Ascending aorta (tissue), 2 donors: ENCODE measurements around the gene OR5AC2. TPM values are rescaled to one million over a fixed set of nuclear protein-coding genes. Genes with fewer than 3 reads are reported as not detected.

Source experiments
- DNase-seq, 2 donors: peaks; one replicate each; pipeline ENCODE4 v3.0.0-alpha.2; 2019; ENCODE audit warnings: low spot score in 2 of 2
- H3K27ac ChIP-seq, 2 donors: fragments of 200-600 bp; sonication (generic); one replicate each; pipeline ENCODE4 v1.5.1; 2016 to 2017; ENCODE audit warnings: mild to moderate bottlenecking in 1 of 2
- H3K27me3 ChIP-seq: fragments of 200-600 bp; sonication (generic); one replicate; pipeline ENCODE4 v1.5.1; 2017
- H3K36me3 ChIP-seq, 2 donors: fragments of 200-600 bp; sonication (generic); one replicate each; pipeline ENCODE4 v1.5.1; 2016
- H3K4me1 ChIP-seq, 2 donors: fragments of 200-600 bp; sonication (generic); one replicate each; pipeline ENCODE4 v1.5.1; 2016 to 2017; ENCODE audit warnings: mild to moderate bottlenecking in 1 of 2
- H3K4me3 ChIP-seq, 2 donors: fragments of 200-600 bp; sonication (generic); one replicate each; pipeline ENCODE4 v1.5.1; 2016 to 2017; ENCODE audit warnings: mild to moderate bottlenecking in 1 of 2
- H3K9me3 ChIP-seq, 2 donors: fragments of 200-600 bp; sonication (generic); one replicate each; pipeline ENCODE4 v1.5.1; 2016
- intact Hi-C: fragments of 100-400 bp; cut with DNase I; formaldehyde crosslinking; loops from one replicate; pipeline ENCODE4 v1.15.1; 2023
- total RNA-seq: library from RNA; depleted of rRNA; stranded (reverse); fragments of >200 nt; gene quantifications from one replicate; pipeline ENCODE4 v1.1.0, GENCODE V29; 2016
- TF ChIP-seq, protein P1 (sequence below), 3 experiments: fragments of 200-600 bp in 2 of 3; fragments of 450-650 bp in 1 of 3; sonication (generic) in 2 of 3; IDR thresholded peaks; one replicate each; pipeline ENCODE4 v1.5.1; 2016 to 2019; ENCODE audit warnings: antibody characterized with exemption in 3 of 3, mild to moderate bottlenecking in 1 of 3, moderate library complexity in 1 of 3

Gene OR5AC2
- total RNA-seq, 1 donor from 2014 or later = not detected

DNA sequence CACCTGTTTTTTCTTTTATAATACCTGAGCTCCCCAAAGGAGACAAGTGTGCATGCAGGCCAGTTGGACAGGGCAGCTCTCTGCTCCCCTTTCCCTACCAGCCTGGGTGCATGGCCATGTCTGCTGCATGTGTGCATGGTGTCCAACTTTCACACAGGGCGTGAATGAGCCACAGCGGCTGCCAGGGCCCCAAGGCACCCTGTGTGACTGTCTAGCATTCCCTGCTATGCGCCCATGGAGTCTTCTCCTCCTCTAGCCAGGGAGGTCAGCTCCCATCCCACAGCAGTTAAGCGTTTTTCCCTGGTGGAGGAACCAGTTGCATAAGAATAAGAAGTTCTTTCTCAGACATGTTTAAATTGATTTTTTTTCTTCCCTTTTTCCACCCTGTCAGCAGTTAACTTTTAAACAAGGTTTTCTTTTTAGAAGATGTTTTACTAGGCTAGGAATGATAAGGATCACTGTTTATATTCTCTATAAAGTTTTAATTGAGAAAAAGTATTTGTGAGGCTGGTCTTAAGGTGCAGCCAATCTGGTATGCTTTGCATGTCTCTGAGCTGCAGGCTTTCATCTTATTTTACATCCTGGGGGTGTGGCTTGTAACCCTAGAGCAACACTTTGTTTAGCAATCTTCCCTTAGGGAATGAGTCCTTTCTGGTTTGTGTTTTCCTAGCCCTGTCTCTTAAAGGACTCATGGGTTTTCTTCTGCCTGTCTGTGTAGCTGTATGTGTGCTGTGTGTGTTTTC lies 23.0 kb downstream of the OR5AC2 start:
- DNase-seq = no peak
- intact Hi-C loops = no loop called here

DNA sequence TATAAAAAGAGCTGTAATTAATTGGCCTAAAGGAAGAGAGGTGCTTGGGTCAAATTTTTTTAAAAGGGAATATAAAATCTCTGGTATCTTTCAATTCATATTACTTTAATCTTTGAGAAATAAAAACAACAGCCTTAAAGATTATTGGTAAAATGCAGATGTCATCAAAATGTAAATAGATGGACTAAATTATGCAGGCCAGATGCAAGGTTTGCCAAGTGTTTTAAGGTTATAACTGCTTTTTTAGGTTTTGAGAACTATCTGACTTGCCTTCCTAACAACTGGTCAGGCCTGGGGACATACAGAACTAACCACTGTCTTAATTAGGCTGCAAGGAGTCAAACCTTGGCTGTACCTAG lies 23.6 kb downstream of the OR5AC2 start:
- no peak for DNase-seq
- Histone ChIP-seq H3K9me3 (no peaks in the 10 kb centered on the region), H3K4me1 (no peaks in the 10 kb centered on the region), H3K27me3 (no peaks in the 10 kb centered on the region), H3K4me3 (no peak overlapping the region), H3K36me3 (no peaks in the 10 kb centered on the region), H3K27ac (no peak overlapping the region)
- TF ChIP-seq, protein P1, sequence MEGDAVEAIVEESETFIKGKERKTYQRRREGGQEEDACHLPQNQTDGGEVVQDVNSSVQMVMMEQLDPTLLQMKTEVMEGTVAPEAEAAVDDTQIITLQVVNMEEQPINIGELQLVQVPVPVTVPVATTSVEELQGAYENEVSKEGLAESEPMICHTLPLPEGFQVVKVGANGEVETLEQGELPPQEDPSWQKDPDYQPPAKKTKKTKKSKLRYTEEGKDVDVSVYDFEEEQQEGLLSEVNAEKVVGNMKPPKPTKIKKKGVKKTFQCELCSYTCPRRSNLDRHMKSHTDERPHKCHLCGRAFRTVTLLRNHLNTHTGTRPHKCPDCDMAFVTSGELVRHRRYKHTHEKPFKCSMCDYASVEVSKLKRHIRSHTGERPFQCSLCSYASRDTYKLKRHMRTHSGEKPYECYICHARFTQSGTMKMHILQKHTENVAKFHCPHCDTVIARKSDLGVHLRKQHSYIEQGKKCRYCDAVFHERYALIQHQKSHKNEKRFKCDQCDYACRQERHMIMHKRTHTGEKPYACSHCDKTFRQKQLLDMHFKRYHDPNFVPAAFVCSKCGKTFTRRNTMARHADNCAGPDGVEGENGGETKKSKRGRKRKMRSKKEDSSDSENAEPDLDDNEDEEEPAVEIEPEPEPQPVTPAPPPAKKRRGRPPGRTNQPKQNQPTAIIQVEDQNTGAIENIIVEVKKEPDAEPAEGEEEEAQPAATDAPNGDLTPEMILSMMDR (IDR thresholded peaks at IDR 0.05) = no peak
- intact Hi-C loops = no loop called here

More for the DNA sequence above, 23.0 kb downstream of the OR5AC2 start:
- H3K4me1 ChIP-seq = no peaks in the 10 kb centered on the region
- H3K27me3 ChIP-seq = no peaks in the 10 kb centered on the region
- H3K9me3 ChIP-seq = no peaks in the 10 kb centered on the region
- TF ChIP-seq, protein P1 (IDR thresholded peaks at IDR 0.05) = no peak
- H3K4me3 ChIP-seq = no peak overlapping the region
- H3K36me3 ChIP-seq = no peaks in the 10 kb centered on the region
- no peak overlapping the region for H3K27ac ChIP-seq

DNA sequence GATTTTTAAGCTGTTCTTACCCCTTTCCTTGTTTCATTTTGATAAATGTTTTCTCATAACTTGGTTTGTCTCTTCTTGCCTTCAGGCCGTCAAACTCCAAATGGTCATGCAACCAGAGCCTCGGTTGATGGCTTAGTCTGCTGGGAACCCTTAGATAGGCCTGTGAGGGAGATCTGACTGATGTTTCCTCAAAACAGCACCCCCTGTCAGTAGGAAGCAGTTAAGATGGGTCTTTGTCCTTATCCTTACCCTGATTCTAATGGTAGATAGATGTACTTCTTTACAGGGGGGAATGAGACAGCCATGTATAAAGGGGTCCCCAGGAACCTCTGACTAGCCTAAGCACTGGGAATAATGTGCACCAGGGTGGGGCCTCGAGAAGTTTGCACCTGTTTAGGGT lies 27.3 kb downstream of the OR5AC2 start:
- Histone ChIP-seq H3K4me1 (no peaks in the 10 kb centered on the region), H3K27me3 (no peaks in the 10 kb centered on the region), H3K36me3 (no peaks in the 10 kb centered on the region), H3K4me3 (no peak overlapping the region), H3K27ac (no peak overlapping the region), H3K9me3 (no peaks in the 10 kb centered on the region)
- intact Hi-C loops = no loop called here
- TF ChIP-seq, protein P1 (IDR thresholded peaks at IDR 0.05) = no peak
- DNase-seq = no peak

DNA sequence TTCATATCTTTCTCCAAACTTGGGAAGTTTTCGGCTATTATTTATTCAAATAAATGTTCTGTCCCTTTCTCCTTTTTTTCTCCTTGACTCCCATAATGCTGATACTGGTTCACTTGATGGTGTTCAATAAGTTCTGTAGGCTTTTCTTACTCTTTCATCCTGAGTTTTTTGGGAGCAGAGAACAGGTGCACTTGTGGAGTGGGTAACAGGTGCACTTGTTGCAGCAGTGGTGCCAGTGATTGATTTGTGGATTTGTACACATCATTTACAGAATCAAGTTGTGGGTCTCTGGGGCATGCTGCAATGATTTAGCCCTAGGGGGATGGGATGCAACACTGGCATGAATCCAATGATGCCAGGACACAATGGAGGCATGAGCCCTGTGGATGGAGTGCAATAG lies 28.7 kb downstream of the OR5AC2 start:
- TF ChIP-seq, protein P1 (IDR thresholded peaks at IDR 0.05) = no peak
- Histone ChIP-seq H3K36me3 (no peaks in the 10 kb centered on the region), H3K4me3 (no peak overlapping the region), H3K9me3 (no peaks in the 10 kb centered on the region), H3K27ac (no peak overlapping the region), H3K27me3 (no peaks in the 10 kb centered on the region), H3K4me1 (no peaks in the 10 kb centered on the region)
- intact Hi-C loops = no loop called here
- no peak for DNase-seq

DNA sequence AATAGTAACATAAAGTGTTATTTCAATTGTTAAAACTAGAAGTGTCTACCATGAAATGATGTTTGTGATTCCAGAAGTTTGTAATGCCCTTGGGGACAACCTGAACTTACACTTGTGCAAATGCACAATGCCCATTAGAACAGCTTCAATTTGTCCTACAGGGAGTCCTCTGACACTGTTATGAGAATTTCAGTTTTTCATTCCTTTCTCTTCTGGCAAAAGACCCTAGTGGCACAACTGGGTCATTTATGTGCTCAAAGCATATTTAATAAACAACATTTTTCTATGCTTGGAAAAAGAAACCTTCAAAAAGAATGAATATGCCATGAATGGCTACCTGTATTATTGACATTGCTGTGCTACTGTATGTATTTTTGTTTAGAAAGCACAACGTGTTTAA lies 43.4 kb downstream of the OR5AC2 start, which contains the start of gene OR5H1:
TSS of gene OR5H1 (plus strand) at position 301 of the 400 bp plus-strand sequence. CDS start 1,977 bp downstream, outside the sequence.
- TF ChIP-seq, protein P1 (IDR thresholded peaks at IDR 0.05) = no peak
- intact Hi-C loops = no loop called here
- H3K36me3 ChIP-seq = no peaks in the 10 kb centered on the region

More for the DNA sequence above, 43.4 kb downstream of the OR5AC2 start, which contains the start of gene OR5H1:
- H3K4me1 ChIP-seq = no peaks in the 10 kb centered on the region
- H3K9me3 ChIP-seq = no peaks in the 10 kb centered on the region
- H3K4me3 ChIP-seq = no peak within 1 kb of the TSS
- H3K27me3 ChIP-seq = no peaks in the 10 kb centered on the region
- H3K27ac ChIP-seq = no peak within 1 kb of the TSS
- DNase-seq = no peak
